Adrenal gland (tissue), 12 donors: Measurements from ENCODE around the gene RGS12. TPM values are rescaled to one million over a fixed set of nuclear protein-coding genes. Genes with fewer than 3 reads are reported as not detected.

Source experiments
- DNase-seq, 7 donors: peaks; one replicate each; pipeline ENCODE4 v3.0.0-alpha.2; 2019 to 2020
- H3K27ac ChIP-seq, 5 donors: fragments of 200-600 bp; sonication (generic) in 4 of 5; 1 replicate in 3 of 5; 2 replicates in 2 of 5; pipeline versions ENCODE4 v1.5.1 to v1.8.0; 2016 to 2020; ENCODE audit warnings: mild to moderate bottlenecking in 1 of 5
- H3K27me3 ChIP-seq: fragments of 200-600 bp; 2 replicates; pipeline ENCODE4 v1.8.0; 2021
- H3K36me3 ChIP-seq, 2 donors: fragments of 200-600 bp; replicated peaks in 1 of 2; 1 replicate in 1 of 2; 2 replicates in 1 of 2; pipeline versions ENCODE4 v1.5.1 to v1.8.0; 2018 to 2022
- H3K4me1 ChIP-seq, 2 donors: fragments of 200-600 bp; replicated peaks in 1 of 2; 1 replicate in 1 of 2; 2 replicates in 1 of 2; pipeline versions ENCODE4 v1.5.1 to v1.8.0; 2018 to 2021
- H3K4me3 ChIP-seq, 4 donors: fragments of 200-600 bp; sonication (generic) in 3 of 4; one replicate each; pipeline ENCODE4 v1.5.1; 2016 to 2018
- H3K9me3 ChIP-seq, 3 donors: fragments of 200-600 bp; sonication (generic) in 1 of 3; replicated peaks in 1 of 3; 1 replicate in 2 of 3; 2 replicates in 1 of 3; pipeline versions ENCODE4 v1.5.1 to v1.8.0; 2016 to 2021
- CTCF ChIP-seq, 6 experiments: fragments of 450-650 bp in 4 of 6; fragments of 200-600 bp in 2 of 6; sonication (generic) in 1 of 6; IDR thresholded peaks; 1 replicate in 5 of 6; 2 replicates in 1 of 6; pipeline versions ENCODE4 v1.5.1 to v1.8.0; 2016 to 2021; ENCODE audit warnings: antibody characterized with exemption in 6 of 6, mild to moderate bottlenecking in 2 of 6, moderate library complexity in 1 of 6
- POLR2A ChIP-seq, 2 donors: fragments of 450-650 bp; IDR thresholded peaks; one replicate each; pipeline ENCODE4 v1.6.1; 2017; ENCODE audit warnings: antibody characterized with exemption in 2 of 2, mild to moderate bottlenecking in 2 of 2, moderate library complexity in 1 of 2
- WGBS, 4 donors: extraction: QIAGEN DNeasy Blood & Tissue Kit in 2 of 4; methylation state at CpG; one replicate each; pipeline versions ENCODE4 v1.1.5 to v1.1.7; 2013 to 2017; 5-methylcytosine and 5-hydroxymethylcytosine counted together
- intact Hi-C, 2 donors: fragments of 100-400 bp; cut with DNase I; formaldehyde crosslinking; loops; one replicate each; pipeline versions ENCODE4 v1.14.1 to v1.15.0; 2022 to 2023
- polyA plus RNA-seq, 3 donors: library from polyadenylated mRNA; stranded (reverse); fragments of 200-250 nt in 2 of 3; fragments of 350-450 nt in 1 of 3; fragmentation: Illumina TruSeq in 1 of 3; extraction: RNeasy Lipid Tissue Mini Kit (QIAGEN cat#74804) in 1 of 3; gene quantifications; one replicate each; pipeline ENCODE4 v1.2.3, GENCODE V29; 2013 to 2014
- total RNA-seq, 9 donors: library from RNA; depleted of rRNA in 4 of 9; stranded (reverse); fragments of >200 nt in 4 of 9; fragments of 120-200 nt in 1 of 9; fragmentation: NEBNext Ultra II Directional in 1 of 9; extraction: Animal tissue kit (Norgen Biotek cat#: 25700) in 1 of 9; gene quantifications; one replicate each; pipeline versions ENCODE4 v1.1.0 to v1.2.4, GENCODE V29; 2013 to 2023
- donor health status: healthy with polysubstance abuse.
- donor health status: Bipolar disorder and iron deficiency.
- donor health status: DM: yes; HTN: yes; CAD: no.
- donor health status: DM: no; HTN: no; CAD: no.
- donor health status: DM: no; HTN: no; CAD: no.
- donor health status: DM: yes; HTN: yes; CAD: no.

RGS12 gene
- total and polyA plus RNA-seq, 12 donors: 8.2 to 73.9 (median 21.9) TPM

- Histone ChIP-seq H3K36me3 (no peaks in the 10 kb centered on the region), H3K27ac (no peak overlapping the region), H3K4me3 (no peak overlapping the region), H3K4me1 (no peaks in the 10 kb centered on the region), H3K9me3 (no peaks in the 10 kb centered on the region), H3K27me3 (no peaks in the 10 kb centered on the region)
- intact Hi-C loops: no loop called here
- WGBS, 4 donors: 89 to 93% (median 92%) methylated on average over 38 of the region's 38 CpGs
- DNase-seq: peak in 4 of 7 donors; percentile 5 to 24 (median 10)
- TF ChIP-seq POLR2A (IDR thresholded peaks at IDR 0.05) (no peak), CTCF (IDR thresholded peaks at IDR 0.05) (no peak)
These were observed 39.8 kb upstream of the RGS12 start for GRCh38 chr4:3252831-3253641.

- H3K4me1 ChIP-seq: no peaks in the 10 kb centered on the region
- H3K4me3 ChIP-seq: no peak overlapping the region
- H3K36me3 ChIP-seq: no peaks in the 10 kb centered on the region
- H3K27me3 ChIP-seq: no peaks in the 10 kb centered on the region
- H3K9me3 ChIP-seq: no peaks in the 10 kb centered on the region
- TF ChIP-seq POLR2A (IDR thresholded peaks at IDR 0.05) (no peak), CTCF (IDR thresholded peaks at IDR 0.05) (no peak)
- peak in 2 of 7 donors; percentile 2 to 17 for DNase-seq
- H3K27ac ChIP-seq: no peak overlapping the region
- 84 to 97% (median 92%) methylated on average over 11 to 13 of the region's 13 CpGs for WGBS, 4 donors
- intact Hi-C loops: no loop called here
These were observed 39.0 kb upstream of the RGS12 start for GRCh38 chr4:3253808-3254207.

GRCh38 chr4:3254302-3255131, 38.3 kb upstream of the RGS12 start:
- intact Hi-C loops: no loop called here
- Histone ChIP-seq H3K36me3 (no peaks in the 10 kb centered on the region), H3K4me3 (no peak overlapping the region), H3K4me1 (no peaks in the 10 kb centered on the region), H3K9me3 (no peaks in the 10 kb centered on the region), H3K27ac (no peak overlapping the region), H3K27me3 (no peaks in the 10 kb centered on the region)
- 92 to 94% (median 93%) methylated on average over 3 to 14 of the region's 14 CpGs for WGBS, 4 donors
- DNase-seq: peak in 5 of 7 donors; percentile 4 to 20 (median 9)
- TF ChIP-seq POLR2A (IDR thresholded peaks at IDR 0.05): no peak

- Histone ChIP-seq H3K4me1 (no peaks in the 10 kb centered on the region), H3K27ac (no peak overlapping the region), H3K36me3 (no peaks in the 10 kb centered on the region), H3K27me3 (no peaks in the 10 kb centered on the region), H3K9me3 (no peaks in the 10 kb centered on the region), H3K4me3 (no peak overlapping the region)
- intact Hi-C loops: no loop called here
- TF ChIP-seq CTCF (IDR thresholded peaks at IDR 0.05): no peak
- no peak for TF ChIP-seq POLR2A (IDR thresholded peaks at IDR 0.05)
- peak in 4 of 7 donors; percentile 2 to 10 (median 8) for DNase-seq
- WGBS, 4 donors: 94 to 96% (median 96%) methylated on average over 5 to 36 of the region's 36 CpGs
These were observed 37.1 kb upstream of the RGS12 start for GRCh38 chr4:3255611-3256186.
